Body of pancreas (tissue), 4 donors: ENCODE results near the gene UGP2.

ENCODE experiments used
- POLR2A ChIP-seq, 3 donors: fragments of 450-650 bp; IDR thresholded peaks; one replicate each; pipeline ENCODE4 v1.6.1; 2016; ENCODE audit warnings: antibody characterized with exemption in 3 of 3, mild to moderate bottlenecking in 2 of 3
- TF ChIP-seq, protein P1 (sequence below), 7 experiments: fragments of 450-650 bp in 4 of 7; fragments of 200-600 bp in 3 of 7; sonication (generic) in 3 of 7; IDR thresholded peaks; one replicate each; pipeline ENCODE4 v1.5.1; 2016 to 2019; ENCODE audit warnings: antibody characterized with exemption in 7 of 7

GRCh38 chr2:63926815-63927214 lies 85.1 kb downstream of the UGP2 start:
- TF ChIP-seq POLR2A (IDR thresholded peaks at IDR 0.05): no peak
- TF ChIP-seq, protein P1, sequence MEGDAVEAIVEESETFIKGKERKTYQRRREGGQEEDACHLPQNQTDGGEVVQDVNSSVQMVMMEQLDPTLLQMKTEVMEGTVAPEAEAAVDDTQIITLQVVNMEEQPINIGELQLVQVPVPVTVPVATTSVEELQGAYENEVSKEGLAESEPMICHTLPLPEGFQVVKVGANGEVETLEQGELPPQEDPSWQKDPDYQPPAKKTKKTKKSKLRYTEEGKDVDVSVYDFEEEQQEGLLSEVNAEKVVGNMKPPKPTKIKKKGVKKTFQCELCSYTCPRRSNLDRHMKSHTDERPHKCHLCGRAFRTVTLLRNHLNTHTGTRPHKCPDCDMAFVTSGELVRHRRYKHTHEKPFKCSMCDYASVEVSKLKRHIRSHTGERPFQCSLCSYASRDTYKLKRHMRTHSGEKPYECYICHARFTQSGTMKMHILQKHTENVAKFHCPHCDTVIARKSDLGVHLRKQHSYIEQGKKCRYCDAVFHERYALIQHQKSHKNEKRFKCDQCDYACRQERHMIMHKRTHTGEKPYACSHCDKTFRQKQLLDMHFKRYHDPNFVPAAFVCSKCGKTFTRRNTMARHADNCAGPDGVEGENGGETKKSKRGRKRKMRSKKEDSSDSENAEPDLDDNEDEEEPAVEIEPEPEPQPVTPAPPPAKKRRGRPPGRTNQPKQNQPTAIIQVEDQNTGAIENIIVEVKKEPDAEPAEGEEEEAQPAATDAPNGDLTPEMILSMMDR (IDR thresholded peaks at IDR 0.05): no peak
